Skin of body (tissue), 2 donors: ENCODE data around the gene ATG5. TPM values are rescaled to one million over a fixed set of nuclear protein-coding genes. Genes with fewer than 3 reads are reported as not detected.

Experiments
- DNase-seq: peaks from one replicate; lab custom pipeline; 2025; lab: John Stamatoyannopoulos, UW
- total RNA-seq: library from RNA; depleted of rRNA; stranded (reverse); fragments of >200 nt; gene quantifications from one replicate; pipeline ENCODE4 v1.2.3, GENCODE V29; 2014

Gene ATG5
- total RNA-seq: 42.4 TPM

GRCh38 chr6:106325336-106326178 is at the start of gene ATG5:
TSS of gene ATG5 (minus strand) at chr6:106325760. CDS start at chr6:106316208, 9,552 bp downstream.
- peak; percentile 97 for DNase-seq

- no peak for DNase-seq
Observed at GRCh38 chr6:106373502-106374239, 48.1 kb upstream of the ATG5 start.

GRCh38 chr6:106372838-106373501 is 47.4 kb upstream of the ATG5 start:
- no peak for DNase-seq

GRCh38 chr6:106370639-106371038 is 45.1 kb upstream of the ATG5 start:
- no peak for DNase-seq

- DNase-seq: no peak
Observed at GRCh38 chr6:106369739-106370138, 44.2 kb upstream of the ATG5 start.

- DNase-seq: no peak
Observed at GRCh38 chr6:106363401-106364138, 38.0 kb upstream of the ATG5 start.

GRCh38 chr6:106360989-106361430 is 35.5 kb upstream of the ATG5 start:
- no peak for DNase-seq

- no peak for DNase-seq
Observed at GRCh38 chr6:106360410-106360988, 34.9 kb upstream of the ATG5 start, which contains the start of gene CRYBG1. TSS of gene CRYBG1 (plus strand) at chr6:106360717. CDS start at chr6:106360909, 192 bp downstream.

- no peak for DNase-seq
Observed at GRCh38 chr6:106359959-106360409, 34.4 kb upstream of the ATG5 start.

GRCh38 chr6:106356378-106356777 is 30.8 kb upstream of the ATG5 start:
- DNase-seq: no peak

GRCh38 chr6:106347219-106347618 is 21.7 kb upstream of the ATG5 start:
- DNase-seq: no peak

GRCh38 chr6:106339334-106340029 is 13.9 kb upstream of the ATG5 start:
- peak; percentile 2 for DNase-seq

- peak; percentile 4 for DNase-seq
Observed at GRCh38 chr6:106334646-106335448, 9.3 kb upstream of the ATG5 start.

- no peak for DNase-seq
Observed at GRCh38 chr6:106324726-106325335, 729 bp downstream of the ATG5 start.

- DNase-seq: no peak
Observed at GRCh38 chr6:106321940-106322339, 3.6 kb downstream of the ATG5 start.

GRCh38 chr6:106318851-106319250 is 6.7 kb downstream of the ATG5 start:
- DNase-seq: no peak

GRCh38 chr6:106318061-106318460 is 7.5 kb downstream of the ATG5 start:
- no peak for DNase-seq

GRCh38 chr6:106316375-106316766 is 9.2 kb downstream of the ATG5 start:
- no peak for DNase-seq
